ENCODE measurements around the gene TIMP1. TPM values are rescaled to one million over a fixed set of nuclear protein-coding genes. Genes with fewer than 3 reads are reported as not detected.
A peak's percentile ranks its signal among the peaks of the same experiment; 100 is the strongest.

Gene TIMP1
- polyA plus RNA-seq, 1 of the 3 experiments (the other 2 are of a cell fraction), result 323 TPM

GRCh38 chrX:47618923-47619485 is 36.8 kb downstream of the TIMP1 start (continued):
- TF ChIP-seq PBX3 (IDR thresholded peaks at IDR 0.05), result no peak
- no peak for TF ChIP-seq RAD21 (IDR thresholded peaks at IDR 0.05; ENCODE audit: low read length)
- no peak for TF ChIP-seq MEF2A (IDR thresholded peaks at IDR 0.05; ENCODE audit: borderline replicate concordance, low read depth)
- TF ChIP-seq MXI1 (IDR thresholded peaks at IDR 0.05; ENCODE audit: low read depth, low read length), result no peak
- TF ChIP-seq MAX (IDR thresholded peaks at IDR 0.05; ENCODE audit: low read depth), result no peak
- TF ChIP-seq SMC3 (IDR thresholded peaks at IDR 0.05; ENCODE audit: low read depth, low read length), result no peak
- TF ChIP-seq GATA2 (CRISPR knock-in tag; IDR thresholded peaks at IDR 0.05), result no peak
- no peak for TF ChIP-seq RCOR1 (IDR thresholded peaks at IDR 0.05; ENCODE audit: low read length)
- TF ChIP-seq CTCF (IDR thresholded peaks at IDR 0.05), result no peak
- TF ChIP-seq RFX5 (IDR thresholded peaks at IDR 0.05; ENCODE audit: low read length), result no peak
- TF ChIP-seq YY1 (IDR thresholded peaks at IDR 0.05; ENCODE audit: low read depth), result no peak
- TF ChIP-seq NFIC (IDR thresholded peaks at IDR 0.05; ENCODE audit: borderline replicate concordance), result no peak

- ChIA-PET CTCF (interaction anchor here (0.7 to 1.7 kb wide), 4 partner anchors 12 to 79 kb away, joined by 3 to 6 read pairs (median 4); partner anchors contain the start of gene TIMP1), POLR2A (interaction anchor here (1.5 kb wide), 1 partner anchor 38 kb away, joined by 6 read pairs; the partner anchor contains the start of gene TIMP1)
- Histone ChIP-seq H3K9ac (no peak within 1 kb of the TSS), H3K9me2 (no peaks in the 10 kb centered on the region), H3K4me3 (ENCODE audit: low read depth in 2 of 2, low read length in 1 of 2) (peak within 1 kb of the TSS; percentile 48 to 51), H3K36me3 (replicated peaks in 1 of 2; ENCODE audit: control insufficient read depth in 1 of 2, insufficient read depth in 2 of 2, low read length in 1 of 2) (no peaks in the 10 kb centered on the region), H2AFZ (ENCODE audit: low read depth) (no peak within 1 kb of the TSS), H3F3A (replicated peaks; ENCODE audit: insufficient read depth) (no peaks in the 10 kb centered on the region), H3K27me3 (ENCODE audit: insufficient read depth) (peaks cover 13% of the 10 kb centered on the region), H3K27ac (ENCODE audit: low read depth in 2 of 2, low read length in 1 of 2) (peak within 1 kb of the TSS in 1 of 2 experiments; percentile 65; a peak in 1 of 4 replicates), H4K20me1 (ENCODE audit: insufficient read depth) (no peaks in the 10 kb centered on the region), H3K9me3 (no peaks in the 10 kb centered on the region), H3K4me1 (ENCODE audit: control insufficient read depth in 1 of 2, insufficient read depth in 2 of 2, low read depth in 1 of 2, low read length in 1 of 2) (peaks cover 0 to 9% of the 10 kb centered on the region in 2 experiments; a peak in 1 of 4 replicates), H3K79me2 (ENCODE audit: insufficient read depth) (no peaks in the 10 kb centered on the region), H3K4me2 (peak within 1 kb of the TSS; percentile 59; the same call in 1 of the 2 replicates)
- WGBS (ENCODE audit: low lambda C conversion rate), result 46% methylated on average over 29 of the region's 88 CpGs
- DNase-seq, result peak; percentile 94
- TF ChIP-seq CHD2 (IDR thresholded peaks at IDR 0.05; ENCODE audit: low read length, partially characterized antibody), result peak; percentile 93
- TF ChIP-seq, protein P1, sequence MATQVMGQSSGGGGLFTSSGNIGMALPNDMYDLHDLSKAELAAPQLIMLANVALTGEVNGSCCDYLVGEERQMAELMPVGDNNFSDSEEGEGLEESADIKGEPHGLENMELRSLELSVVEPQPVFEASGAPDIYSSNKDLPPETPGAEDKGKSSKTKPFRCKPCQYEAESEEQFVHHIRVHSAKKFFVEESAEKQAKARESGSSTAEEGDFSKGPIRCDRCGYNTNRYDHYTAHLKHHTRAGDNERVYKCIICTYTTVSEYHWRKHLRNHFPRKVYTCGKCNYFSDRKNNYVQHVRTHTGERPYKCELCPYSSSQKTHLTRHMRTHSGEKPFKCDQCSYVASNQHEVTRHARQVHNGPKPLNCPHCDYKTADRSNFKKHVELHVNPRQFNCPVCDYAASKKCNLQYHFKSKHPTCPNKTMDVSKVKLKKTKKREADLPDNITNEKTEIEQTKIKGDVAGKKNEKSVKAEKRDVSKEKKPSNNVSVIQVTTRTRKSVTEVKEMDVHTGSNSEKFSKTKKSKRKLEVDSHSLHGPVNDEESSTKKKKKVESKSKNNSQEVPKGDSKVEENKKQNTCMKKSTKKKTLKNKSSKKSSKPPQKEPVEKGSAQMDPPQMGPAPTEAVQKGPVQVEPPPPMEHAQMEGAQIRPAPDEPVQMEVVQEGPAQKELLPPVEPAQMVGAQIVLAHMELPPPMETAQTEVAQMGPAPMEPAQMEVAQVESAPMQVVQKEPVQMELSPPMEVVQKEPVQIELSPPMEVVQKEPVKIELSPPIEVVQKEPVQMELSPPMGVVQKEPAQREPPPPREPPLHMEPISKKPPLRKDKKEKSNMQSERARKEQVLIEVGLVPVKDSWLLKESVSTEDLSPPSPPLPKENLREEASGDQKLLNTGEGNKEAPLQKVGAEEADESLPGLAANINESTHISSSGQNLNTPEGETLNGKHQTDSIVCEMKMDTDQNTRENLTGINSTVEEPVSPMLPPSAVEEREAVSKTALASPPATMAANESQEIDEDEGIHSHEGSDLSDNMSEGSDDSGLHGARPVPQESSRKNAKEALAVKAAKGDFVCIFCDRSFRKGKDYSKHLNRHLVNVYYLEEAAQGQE (IDR thresholded peaks at IDR 0.05; ENCODE audit: low read depth, low read length), result peak; percentile 98
- no peak for TF ChIP-seq SMC3 (IDR thresholded peaks at IDR 0.05; ENCODE audit: low read depth, low read length)
- no peak for TF ChIP-seq MXI1 (IDR thresholded peaks at IDR 0.05; ENCODE audit: low read depth, low read length)
- TF ChIP-seq PBX3 (IDR thresholded peaks at IDR 0.05), result no peak
- no peak for TF ChIP-seq NFIC (IDR thresholded peaks at IDR 0.05; ENCODE audit: borderline replicate concordance)
- TF ChIP-seq TEAD4 (IDR thresholded peaks at IDR 0.05; ENCODE audit: borderline replicate concordance, insufficient read depth), result no peak
- 0 out of 2 replicates have a peak, but pooled peaks have one; percentile 14 for TF ChIP-seq CTCF (IDR thresholded peaks at IDR 0.05)
- no peak for TF ChIP-seq FOXJ3 (CRISPR knock-in tag; IDR thresholded peaks at IDR 0.05)
- peak; percentile 72 for TF ChIP-seq NRF1 (IDR thresholded peaks at IDR 0.05; ENCODE audit: low read depth, low read length)
- TF ChIP-seq FOSL2 (IDR thresholded peaks at IDR 0.05; ENCODE audit: borderline replicate concordance, low read depth), result no peak
Measured at GRCh38 chrX:47619486-47620302, 37.5 kb downstream of the TIMP1 start, which contains the start of gene SYN1. SYN1 (minus strand) TSS chrX:47619857; CDS start chrX:47619728, 129 bp downstream.
